ENCODE data around the gene ZGPAT. TPM values are rescaled to one million over a fixed set of nuclear protein-coding genes. Genes with fewer than 3 reads are reported as not detected.

Gene ZGPAT
- total and polyA plus RNA-seq, 2 of the 13 experiments (the other 11 are each of a cell fraction or from before 2014, with no cell fraction given) = 23.0 to 41.9 TPM

- CTCF ChIA-PET (ENCODE audit: low intra/inter-chr PET ratio, low total read pairs) = interaction anchor here (2.1 to 3.2 kb wide), 3 partner anchors 29 to 265 kb away, joined by 5 to 15 read pairs (median 8); partner anchors contain the start of genes LIME1 and TPD52L2
- peak overlapping the region; percentile 96 for H3K4me2 ChIP-seq (ENCODE audit: low read depth, low read length)
- peak overlapping the region; percentile 81 for H3K27ac ChIP-seq (ENCODE audit: extremely low read length, insufficient read depth, low read length)
- BruUV-seq (replicated peaks) = TSS peak; percentile 57
- FAIRE-seq (no peak), ATAC-seq (peak; percentile 13), DNase-seq (ENCODE audit: low spot score) (no peak)
- H3K36me3 ChIP-seq (replicated peaks in 1 of 2; ENCODE audit: control insufficient read depth in 1 of 2, insufficient read depth in 2 of 2, low read length in 2 of 2) = peaks cover 26 to 62% of the 10 kb centered on the region in 2 experiments
- peak overlapping the region; percentile 79 to 99 (median 99) for H3K4me3 ChIP-seq (replicated peaks in 1 of 3; ENCODE audit: insufficient read depth in 1 of 3, low read depth in 2 of 3, low read length in 3 of 3)
- 32% methylated on average over 28 of the region's 67 CpGs for WGBS (ENCODE audit: low lambda C conversion rate)
- POLR2A ChIA-PET = interaction anchor here (0.6 to 12.4 kb wide), 27 partner anchors 9 to 346 kb away, joined by 3 to 190 read pairs (median 6); partner anchors contain the start of genes GMEB2, LIME1, PRPF6 and RTEL1
- H4K20me1 ChIP-seq (ENCODE audit: insufficient read depth, low read length) = peaks cover 10% of the 10 kb centered on the region; the same call in 1 of the 2 replicates
- H3K9me3 ChIP-seq (ENCODE audit: low read length) = no peaks in the 10 kb centered on the region
- peaks cover 36% of the 10 kb centered on the region for H3K4me1 ChIP-seq (ENCODE audit: insufficient read depth, low read length)
- no peaks in the 10 kb centered on the region; a peak in 1 of 5 replicates for H3K27me3 ChIP-seq (ENCODE audit: control insufficient read depth in 1 of 2, insufficient read depth in 2 of 2, low read length in 2 of 2)
- H2AFZ ChIP-seq (ENCODE audit: low read length) = no peak overlapping the region
- peak overlapping the region; percentile 97 for H3K9ac ChIP-seq (ENCODE audit: insufficient read depth, low read depth, low read length)
- intact Hi-C loops (cut with micrococcal nuclease; ENCODE audit: unreplicated experiment) = no loop called here
- in situ Hi-C loops (cut with HindIII; ENCODE audit: extremely low pct_ligation_motif_present, low pct_unique_long_range_greater_than_20kb) = loop anchor here (5.0 to 10.0 kb wide), 3 partner anchors 34 to 149 kb away; no protein-coding TSS in a partner anchor
- H3K79me2 ChIP-seq (ENCODE audit: insufficient read depth, low read length) = peaks cover 71% of the 10 kb centered on the region
- TF ChIP-seq ZNF550 (CRISPR knock-in tag; IDR thresholded peaks at IDR 0.05; ENCODE audit: borderline replicate concordance) = 0 out of 2 replicates have a peak, but pooled peaks have one; percentile 56
- TF ChIP-seq ZBTB1 (CRISPR knock-in tag; IDR thresholded peaks at IDR 0.05; ENCODE audit: borderline replicate concordance) = no peak
- no peak for TF ChIP-seq ZNF510 (CRISPR knock-in tag; IDR thresholded peaks at IDR 0.05; ENCODE audit: low read depth)
- no peak for TF ChIP-seq GFI1 (CRISPR knock-in tag; IDR thresholded peaks at IDR 0.05; ENCODE audit: borderline replicate concordance)
- no peak for TF ChIP-seq RNF219 (CRISPR knock-in tag; IDR thresholded peaks at IDR 0.05)
- TF ChIP-seq ZNF124 (CRISPR knock-in tag; IDR thresholded peaks at IDR 0.05) = no peak
- TF ChIP-seq SIN3B (IDR thresholded peaks at IDR 0.05; ENCODE audit: low read length) = no peak
- TF ChIP-seq ZNF230 (CRISPR knock-in tag; IDR thresholded peaks at IDR 0.05) = 0 out of 2 replicates have a peak, but pooled peaks have one; percentile 55
- TF ChIP-seq ZNF788 (CRISPR knock-in tag; IDR thresholded peaks at IDR 0.05; ENCODE audit: borderline replicate concordance) = no peak; the same call in 1 of the 2 replicates
- no peak for TF ChIP-seq HINFP (CRISPR knock-in tag; IDR thresholded peaks at IDR 0.05; ENCODE audit: low read depth)
- TF ChIP-seq, protein P1, sequence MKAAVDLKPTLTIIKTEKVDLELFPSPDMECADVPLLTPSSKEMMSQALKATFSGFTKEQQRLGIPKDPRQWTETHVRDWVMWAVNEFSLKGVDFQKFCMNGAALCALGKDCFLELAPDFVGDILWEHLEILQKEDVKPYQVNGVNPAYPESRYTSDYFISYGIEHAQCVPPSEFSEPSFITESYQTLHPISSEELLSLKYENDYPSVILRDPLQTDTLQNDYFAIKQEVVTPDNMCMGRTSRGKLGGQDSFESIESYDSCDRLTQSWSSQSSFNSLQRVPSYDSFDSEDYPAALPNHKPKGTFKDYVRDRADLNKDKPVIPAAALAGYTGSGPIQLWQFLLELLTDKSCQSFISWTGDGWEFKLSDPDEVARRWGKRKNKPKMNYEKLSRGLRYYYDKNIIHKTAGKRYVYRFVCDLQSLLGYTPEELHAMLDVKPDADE (CRISPR knock-in tag; IDR thresholded peaks at IDR 0.05) = 0 out of 2 replicates have a peak, but pooled peaks have one; percentile 51
- TF ChIP-seq, protein P2, sequence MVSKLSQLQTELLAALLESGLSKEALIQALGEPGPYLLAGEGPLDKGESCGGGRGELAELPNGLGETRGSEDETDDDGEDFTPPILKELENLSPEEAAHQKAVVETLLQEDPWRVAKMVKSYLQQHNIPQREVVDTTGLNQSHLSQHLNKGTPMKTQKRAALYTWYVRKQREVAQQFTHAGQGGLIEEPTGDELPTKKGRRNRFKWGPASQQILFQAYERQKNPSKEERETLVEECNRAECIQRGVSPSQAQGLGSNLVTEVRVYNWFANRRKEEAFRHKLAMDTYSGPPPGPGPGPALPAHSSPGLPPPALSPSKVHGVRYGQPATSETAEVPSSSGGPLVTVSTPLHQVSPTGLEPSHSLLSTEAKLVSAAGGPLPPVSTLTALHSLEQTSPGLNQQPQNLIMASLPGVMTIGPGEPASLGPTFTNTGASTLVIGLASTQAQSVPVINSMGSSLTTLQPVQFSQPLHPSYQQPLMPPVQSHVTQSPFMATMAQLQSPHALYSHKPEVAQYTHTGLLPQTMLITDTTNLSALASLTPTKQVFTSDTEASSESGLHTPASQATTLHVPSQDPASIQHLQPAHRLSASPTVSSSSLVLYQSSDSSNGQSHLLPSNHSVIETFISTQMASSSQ (IDR thresholded peaks at IDR 0.05; ENCODE audit: low read depth) = no peak
- TF ChIP-seq, protein P2 (CRISPR knock-in tag; IDR thresholded peaks at IDR 0.05; ENCODE audit: borderline replicate concordance) = no peak
Measured at GRCh38 chr20:63708301-63709148, 686 bp downstream of the ZGPAT start.
